ENCODE results near the gene RNF222.
A peak's percentile ranks its signal among the peaks of the same experiment; 100 is the strongest.

RNF222 gene

GRCh38 chr17:8430966-8431365, 33.3 kb upstream of the RNF222 start:
- Histone ChIP-seq H3K27me3 (ENCODE audit: low read depth, low read length) (no peaks in the 10 kb centered on the region), H3K4me1 (ENCODE audit: control insufficient read depth in 1 of 2, insufficient read depth in 2 of 2, low read length in 2 of 2) (no peaks in the 10 kb centered on the region), H3K4me3 (ENCODE audit: low read depth in 1 of 2, low read length in 2 of 2) (no peak overlapping the region), H3K36me3 (ENCODE audit: control insufficient read depth in 1 of 2, insufficient read depth in 2 of 2, low read length in 2 of 2) (peaks cover 0 to 2% of the 10 kb centered on the region in 2 donors), H3K27ac (ENCODE audit: low read length) (peak overlapping the region; percentile 58), H3K9me3 (ENCODE audit: control insufficient read depth in 1 of 2, low read length in 2 of 2) (no peaks in the 10 kb centered on the region)

- Histone ChIP-seq H3K4me3 (ENCODE audit: low read depth in 1 of 2, low read length in 2 of 2) (no peak overlapping the region), H3K27ac (ENCODE audit: low read length) (no peak overlapping the region), H3K9me3 (ENCODE audit: control insufficient read depth in 1 of 2, low read length in 2 of 2) (no peaks in the 10 kb centered on the region), H3K27me3 (ENCODE audit: low read depth, low read length) (no peaks in the 10 kb centered on the region), H3K4me1 (ENCODE audit: control insufficient read depth in 1 of 2, insufficient read depth in 2 of 2, low read length in 2 of 2) (no peaks in the 10 kb centered on the region), H3K36me3 (ENCODE audit: control insufficient read depth in 1 of 2, insufficient read depth in 2 of 2, low read length in 2 of 2) (no peaks in the 10 kb centered on the region)
These were observed 29.2 kb upstream of the RNF222 start for GRCh38 chr17:8426802-8427201.

DNA sequence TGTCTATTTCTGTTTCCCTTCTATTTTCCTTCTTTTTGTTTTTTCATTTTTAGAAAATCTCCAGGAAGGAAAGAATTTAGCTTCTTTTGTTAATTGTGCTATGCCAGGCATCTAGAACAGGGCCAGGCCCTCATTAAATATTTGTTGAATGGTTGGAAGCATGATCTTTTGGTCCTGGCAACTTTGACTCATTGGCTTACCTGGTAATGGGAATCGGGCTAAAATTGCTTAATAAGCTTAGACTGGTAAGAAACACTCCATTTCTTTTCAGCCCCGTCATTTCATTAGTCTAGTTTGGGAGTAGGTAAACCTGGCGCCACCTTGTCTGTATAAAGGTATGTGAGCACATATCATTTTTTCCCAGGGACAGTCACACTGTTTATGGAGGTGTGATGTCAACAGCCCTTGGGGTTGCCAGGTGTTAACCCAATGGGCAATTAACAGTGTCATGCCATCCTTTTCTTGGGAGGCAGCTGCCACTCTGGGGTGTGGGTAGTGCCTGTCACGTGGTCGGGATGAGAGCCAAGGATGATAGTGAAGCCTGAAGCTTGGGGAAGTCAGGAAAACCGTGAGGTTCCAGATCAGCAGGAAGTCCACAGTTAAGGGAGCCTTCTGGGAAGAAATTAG, 28.6 kb upstream of the RNF222 start:
- Histone ChIP-seq H3K9me3 (ENCODE audit: control insufficient read depth in 1 of 2, low read length in 2 of 2) (no peaks in the 10 kb centered on the region), H3K27ac (ENCODE audit: low read length) (no peak overlapping the region)

DNA sequence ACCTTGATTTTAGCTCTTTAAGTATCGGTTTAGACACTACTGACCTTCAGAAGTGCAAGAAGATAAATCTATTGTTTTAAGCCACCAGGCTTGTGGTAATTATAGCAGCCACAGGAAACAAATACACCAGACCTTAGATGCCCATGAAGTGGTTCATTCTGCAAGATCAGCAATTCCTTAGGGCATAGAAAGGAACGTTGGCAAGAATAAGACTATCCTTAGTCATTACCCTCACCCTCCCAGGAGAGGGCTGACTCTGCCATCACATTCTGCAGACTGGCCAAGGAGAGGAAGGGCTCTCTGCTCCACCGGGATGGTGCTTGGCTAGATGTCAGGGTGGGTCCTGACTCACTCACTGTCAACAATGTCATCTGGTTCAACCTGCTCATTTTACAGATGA, 23.9 kb upstream of the RNF222 start:
- Histone ChIP-seq H3K9me3 (ENCODE audit: control insufficient read depth in 1 of 2, low read length in 2 of 2) (no peaks in the 10 kb centered on the region), H3K27ac (ENCODE audit: low read length) (no peak overlapping the region), H3K4me1 (ENCODE audit: control insufficient read depth in 1 of 2, insufficient read depth in 2 of 2, low read length in 2 of 2) (peaks cover 4 to 9% of the 10 kb centered on the region in 2 donors), H3K27me3 (ENCODE audit: low read depth, low read length) (no peaks in the 10 kb centered on the region), H3K4me3 (ENCODE audit: low read depth in 1 of 2, low read length in 2 of 2) (no peak overlapping the region), H3K36me3 (ENCODE audit: control insufficient read depth in 1 of 2, insufficient read depth in 2 of 2, low read length in 2 of 2) (no peaks in the 10 kb centered on the region)

More for the DNA sequence above, 28.6 kb upstream of the RNF222 start:
- Histone ChIP-seq H3K27me3 (ENCODE audit: low read depth, low read length) (no peaks in the 10 kb centered on the region), H3K4me1 (ENCODE audit: control insufficient read depth in 1 of 2, insufficient read depth in 2 of 2, low read length in 2 of 2) (no peaks in the 10 kb centered on the region), H3K36me3 (ENCODE audit: control insufficient read depth in 1 of 2, insufficient read depth in 2 of 2, low read length in 2 of 2) (no peaks in the 10 kb centered on the region), H3K4me3 (ENCODE audit: low read depth in 1 of 2, low read length in 2 of 2) (no peak overlapping the region)

DNA sequence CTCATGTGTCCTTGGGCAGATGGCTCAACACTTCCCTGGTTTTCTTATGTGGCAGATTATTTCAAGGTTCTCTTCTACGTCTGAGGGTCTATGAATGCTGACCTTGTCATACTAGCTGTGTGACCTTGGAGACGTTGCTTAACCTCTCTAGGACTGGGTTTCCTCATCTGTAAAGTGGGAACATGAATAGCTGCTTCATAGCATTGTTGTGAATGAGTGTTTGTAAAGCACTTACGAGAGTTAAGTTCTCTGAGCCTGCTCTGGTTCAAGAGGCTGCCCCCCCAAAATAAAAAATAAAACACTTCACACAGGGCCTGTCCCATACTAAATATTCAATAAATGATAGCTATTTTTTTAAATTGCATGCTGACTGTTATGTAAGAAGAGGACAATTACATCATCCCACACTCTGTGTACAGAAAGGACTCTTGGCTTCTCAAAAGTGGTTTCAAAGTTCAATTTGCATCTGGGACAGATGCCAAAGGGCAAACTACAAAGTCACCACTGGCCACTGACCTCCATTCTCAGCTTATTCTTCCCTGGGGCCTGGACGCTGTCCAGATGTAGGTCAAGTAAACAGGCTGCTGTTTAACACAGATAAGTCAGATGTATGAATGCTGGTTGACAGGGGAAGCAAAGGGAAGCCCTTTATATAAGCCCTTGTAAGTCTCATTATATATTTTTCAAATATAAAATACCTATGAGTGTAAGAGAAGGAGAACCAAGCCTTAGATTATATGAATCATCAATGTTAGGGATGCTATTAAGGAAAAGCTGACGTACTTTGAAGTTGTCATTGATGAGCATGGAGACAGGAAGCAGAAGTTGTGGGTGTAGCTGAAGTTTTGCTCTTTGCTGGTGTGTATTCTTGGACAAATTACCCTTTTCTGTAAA, 22.7 kb upstream of the RNF222 start:
- no peaks in the 10 kb centered on the region for H3K27me3 ChIP-seq (ENCODE audit: low read depth, low read length)
- no peaks in the 10 kb centered on the region for H3K36me3 ChIP-seq (ENCODE audit: control insufficient read depth in 1 of 2, insufficient read depth in 2 of 2, low read length in 2 of 2)
- H3K4me1 ChIP-seq (ENCODE audit: control insufficient read depth in 1 of 2, insufficient read depth in 2 of 2, low read length in 2 of 2), result peaks cover 4 to 9% of the 10 kb centered on the region in 2 donors
- no peaks in the 10 kb centered on the region for H3K9me3 ChIP-seq (ENCODE audit: control insufficient read depth in 1 of 2, low read length in 2 of 2)
- peak overlapping the region; percentile 33 for H3K27ac ChIP-seq (ENCODE audit: low read length)
- H3K4me3 ChIP-seq (ENCODE audit: low read depth in 1 of 2, low read length in 2 of 2), result no peak overlapping the region

DNA sequence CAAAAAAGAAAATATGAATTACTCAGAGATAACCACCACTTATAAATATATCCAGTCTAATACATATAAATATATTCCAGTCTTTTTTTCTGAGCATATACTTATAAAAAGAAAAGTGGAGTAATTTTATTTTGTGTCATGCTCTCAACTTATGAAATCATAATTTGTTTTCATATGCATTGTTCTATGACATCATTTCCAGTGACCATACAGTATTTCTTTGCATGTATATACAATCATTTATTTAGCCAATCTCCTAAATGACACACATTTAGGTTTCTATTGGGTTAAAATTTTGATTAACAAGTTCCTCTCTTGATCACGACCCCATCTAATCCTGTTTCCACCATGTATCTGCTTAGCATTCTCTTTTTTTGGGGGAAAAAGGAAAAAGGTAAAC, 21.7 kb upstream of the RNF222 start:
- Histone ChIP-seq H3K36me3 (ENCODE audit: control insufficient read depth in 1 of 2, insufficient read depth in 2 of 2, low read length in 2 of 2) (no peaks in the 10 kb centered on the region), H3K9me3 (ENCODE audit: control insufficient read depth in 1 of 2, low read length in 2 of 2) (no peaks in the 10 kb centered on the region), H3K4me3 (ENCODE audit: low read depth in 1 of 2, low read length in 2 of 2) (no peak overlapping the region), H3K27ac (ENCODE audit: low read length) (no peak overlapping the region), H3K27me3 (ENCODE audit: low read depth, low read length) (no peaks in the 10 kb centered on the region), H3K4me1 (ENCODE audit: control insufficient read depth in 1 of 2, insufficient read depth in 2 of 2, low read length in 2 of 2) (peaks cover 4 to 9% of the 10 kb centered on the region in 2 donors)

GRCh38 chr17:8418471-8418870, 20.8 kb upstream of the RNF222 start:
- H3K4me3 ChIP-seq (ENCODE audit: low read depth in 1 of 2, low read length in 2 of 2), result no peak overlapping the region
- no peaks in the 10 kb centered on the region for H3K36me3 ChIP-seq (ENCODE audit: control insufficient read depth in 1 of 2, insufficient read depth in 2 of 2, low read length in 2 of 2)
- H3K9me3 ChIP-seq (ENCODE audit: control insufficient read depth in 1 of 2, low read length in 2 of 2), result no peaks in the 10 kb centered on the region
- peak overlapping the region; percentile 3 for H3K27ac ChIP-seq (ENCODE audit: low read length)
- H3K27me3 ChIP-seq (ENCODE audit: low read depth, low read length), result no peaks in the 10 kb centered on the region
- H3K4me1 ChIP-seq (ENCODE audit: control insufficient read depth in 1 of 2, insufficient read depth in 2 of 2, low read length in 2 of 2), result peaks cover 4 to 9% of the 10 kb centered on the region in 2 donors

GRCh38 chr17:8417806-8418205, 20.2 kb upstream of the RNF222 start:
- H3K9me3 ChIP-seq (ENCODE audit: control insufficient read depth in 1 of 2, low read length in 2 of 2), result no peaks in the 10 kb centered on the region
- H3K36me3 ChIP-seq (ENCODE audit: control insufficient read depth in 1 of 2, insufficient read depth in 2 of 2, low read length in 2 of 2), result no peaks in the 10 kb centered on the region
- no peak overlapping the region for H3K4me3 ChIP-seq (ENCODE audit: low read depth in 1 of 2, low read length in 2 of 2)
- peaks cover 4 to 9% of the 10 kb centered on the region in 2 donors for H3K4me1 ChIP-seq (ENCODE audit: control insufficient read depth in 1 of 2, insufficient read depth in 2 of 2, low read length in 2 of 2)
- no peaks in the 10 kb centered on the region for H3K27me3 ChIP-seq (ENCODE audit: low read depth, low read length)
- peak overlapping the region; percentile 3 for H3K27ac ChIP-seq (ENCODE audit: low read length)

DNA sequence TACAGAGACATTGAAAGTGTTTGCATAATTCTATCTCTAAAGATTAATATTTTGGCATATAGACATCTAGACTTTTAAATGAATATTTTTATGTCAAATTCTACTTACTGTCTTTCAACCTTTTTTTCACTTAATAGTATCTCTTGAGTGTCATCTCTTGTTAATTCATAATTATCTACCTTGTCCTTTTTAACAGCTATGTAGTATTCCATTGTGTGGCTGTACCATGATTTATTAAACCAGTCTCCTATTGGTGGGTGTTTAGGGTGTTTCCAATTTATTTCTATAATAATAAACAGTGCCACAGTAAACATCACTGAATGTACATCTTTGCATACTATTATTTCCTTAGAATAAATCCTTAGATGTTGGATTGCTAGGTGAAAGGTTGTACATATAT, 16.3 kb upstream of the RNF222 start:
- Histone ChIP-seq H3K9me3 (ENCODE audit: control insufficient read depth in 1 of 2, low read length in 2 of 2) (no peaks in the 10 kb centered on the region), H3K4me3 (ENCODE audit: low read depth in 1 of 2, low read length in 2 of 2) (no peak overlapping the region), H3K36me3 (ENCODE audit: control insufficient read depth in 1 of 2, insufficient read depth in 2 of 2, low read length in 2 of 2) (no peaks in the 10 kb centered on the region), H3K27ac (ENCODE audit: low read length) (no peak overlapping the region), H3K27me3 (ENCODE audit: low read depth, low read length) (no peaks in the 10 kb centered on the region), H3K4me1 (ENCODE audit: control insufficient read depth in 1 of 2, insufficient read depth in 2 of 2, low read length in 2 of 2) (peaks cover 0 to 3% of the 10 kb centered on the region in 2 donors)

DNA sequence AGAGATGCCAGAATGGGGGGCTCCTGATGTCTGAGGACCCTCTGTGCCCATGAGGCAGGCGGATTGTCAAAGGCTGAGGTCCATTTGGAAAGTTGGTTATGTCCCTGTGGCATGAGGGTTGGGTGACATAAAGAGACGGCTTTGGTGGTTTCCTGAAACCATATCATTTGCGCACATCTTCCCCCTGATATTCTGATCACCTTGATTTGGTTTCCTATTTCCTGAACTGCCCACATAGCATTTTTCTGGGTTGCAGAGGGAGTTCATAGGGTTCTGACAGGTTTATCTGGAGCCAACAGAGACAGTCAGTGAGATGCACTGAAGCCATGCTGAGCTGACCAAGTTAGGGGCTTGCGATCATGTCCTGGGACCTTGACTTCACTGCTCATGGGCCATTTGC, 15.7 kb upstream of the RNF222 start:
- H3K27me3 ChIP-seq (ENCODE audit: low read depth, low read length), result no peaks in the 10 kb centered on the region
- H3K4me1 ChIP-seq (ENCODE audit: control insufficient read depth in 1 of 2, insufficient read depth in 2 of 2, low read length in 2 of 2), result peaks cover 0 to 3% of the 10 kb centered on the region in 2 donors
- H3K9me3 ChIP-seq (ENCODE audit: control insufficient read depth in 1 of 2, low read length in 2 of 2), result no peaks in the 10 kb centered on the region
- H3K36me3 ChIP-seq (ENCODE audit: control insufficient read depth in 1 of 2, insufficient read depth in 2 of 2, low read length in 2 of 2), result no peaks in the 10 kb centered on the region
- no peak overlapping the region for H3K4me3 ChIP-seq (ENCODE audit: low read depth in 1 of 2, low read length in 2 of 2)
- no peak overlapping the region for H3K27ac ChIP-seq (ENCODE audit: low read length)

DNA sequence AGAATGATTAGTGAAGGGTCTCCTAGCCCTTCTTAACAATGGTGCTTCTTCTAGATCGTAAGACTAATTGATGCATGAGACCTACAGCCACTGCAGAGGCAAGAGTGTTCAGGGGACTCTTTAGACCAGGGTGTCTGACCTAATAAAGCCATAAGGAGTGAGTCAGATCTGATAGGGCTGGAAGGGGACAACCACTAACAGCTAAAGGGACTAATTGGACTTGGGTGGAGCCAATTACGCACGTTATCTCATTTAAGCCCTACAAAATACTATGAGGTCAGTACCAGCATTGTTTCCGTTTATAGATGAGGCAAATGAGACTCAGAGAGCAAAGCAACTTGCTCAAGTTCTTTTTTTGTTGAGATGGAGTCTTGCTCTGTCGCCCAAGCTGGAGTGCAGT, 14.5 kb upstream of the RNF222 start:
- Histone ChIP-seq H3K27me3 (ENCODE audit: low read depth, low read length) (no peaks in the 10 kb centered on the region), H3K4me3 (ENCODE audit: low read depth in 1 of 2, low read length in 2 of 2) (no peak overlapping the region), H3K4me1 (ENCODE audit: control insufficient read depth in 1 of 2, insufficient read depth in 2 of 2, low read length in 2 of 2) (peaks cover 0 to 3% of the 10 kb centered on the region in 2 donors), H3K36me3 (ENCODE audit: control insufficient read depth in 1 of 2, insufficient read depth in 2 of 2, low read length in 2 of 2) (no peaks in the 10 kb centered on the region), H3K9me3 (ENCODE audit: control insufficient read depth in 1 of 2, low read length in 2 of 2) (no peaks in the 10 kb centered on the region), H3K27ac (ENCODE audit: low read length) (no peak overlapping the region)
